Fibroblast of skin of back (primary cell): ENCODE measurements around the gene PCDHGA12. TPM values are rescaled to one million over a fixed set of nuclear protein-coding genes. Genes with fewer than 3 reads are reported as not detected.
"Not testable (repeated sequence)": the region's sequence is repeated elsewhere in the genome, so short reads cannot be mapped to it uniquely, and the experiment has no call there.

Experiments
- DNase-seq: peaks from one replicate; pipeline ENCODE4 v3.0.0-alpha.2; 2013
- polyA plus RNA-seq, 2 experiments: library from polyadenylated mRNA; unstranded; fragments of 120-200 nt; gene quantifications; one replicate each; pipeline ENCODE4 v1.2.1, GENCODE V29; 2013; ENCODE audit not compliant: insufficient read length in 2 of 2

PCDHGA12 gene
- 18.4 TPM for polyA plus RNA-seq (2013, experiment 1 of 2; ENCODE audit: insufficient read length)
- 14.6 TPM for polyA plus RNA-seq (2013, experiment 2 of 2; ENCODE audit: insufficient read length)

DNA sequence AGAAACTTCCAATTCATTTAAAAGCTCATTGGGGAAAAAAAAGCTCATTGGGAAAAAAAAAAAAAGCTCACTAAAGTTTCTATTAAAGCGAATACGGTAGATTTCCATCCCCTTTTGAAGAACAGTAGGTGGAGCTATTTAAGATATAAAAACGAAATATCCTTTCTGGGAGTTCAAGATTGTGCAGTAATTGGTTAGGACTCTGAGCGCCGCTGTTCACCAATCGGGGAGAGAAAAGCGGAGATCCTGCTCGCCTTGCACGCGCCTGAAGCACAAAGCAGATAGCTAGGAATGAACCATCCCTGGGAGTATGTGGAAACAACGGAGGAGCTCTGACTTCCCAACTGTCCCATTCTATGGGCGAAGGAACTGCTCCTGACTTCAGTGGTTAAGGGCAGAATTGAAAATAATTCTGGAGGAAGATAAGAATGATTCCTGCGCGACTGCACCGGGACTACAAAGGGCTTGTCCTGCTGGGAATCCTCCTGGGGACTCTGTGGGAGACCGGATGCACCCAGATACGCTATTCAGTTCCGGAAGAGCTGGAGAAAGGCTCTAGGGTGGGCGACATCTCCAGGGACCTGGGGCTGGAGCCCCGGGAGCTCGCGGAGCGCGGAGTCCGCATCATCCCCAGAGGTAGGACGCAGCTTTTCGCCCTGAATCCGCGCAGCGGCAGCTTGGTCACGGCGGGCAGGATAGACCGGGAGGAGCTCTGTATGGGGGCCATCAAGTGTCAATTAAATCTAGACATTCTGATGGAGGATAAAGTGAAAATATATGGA, at the start of gene PCDHGA12:
PCDHGA12 (plus strand) TSS at position 176 of the 782 bp plus-strand sequence; CDS start at position 429, 253 bp downstream.
- peak; percentile 91 for DNase-seq

GRCh38 chr5:141382469-141383294, 47.6 kb upstream of the PCDHGA12 start, which contains the start of gene PCDHGA7:
PCDHGA7 (plus strand) TSS chr5:141382742; CDS start chr5:141382900, 158 bp downstream.
- peak; percentile 55 for DNase-seq

GRCh38 chr5:141383345-141383744, 47.0 kb upstream of the PCDHGA12 start:
- DNase-seq = no peak

DNA sequence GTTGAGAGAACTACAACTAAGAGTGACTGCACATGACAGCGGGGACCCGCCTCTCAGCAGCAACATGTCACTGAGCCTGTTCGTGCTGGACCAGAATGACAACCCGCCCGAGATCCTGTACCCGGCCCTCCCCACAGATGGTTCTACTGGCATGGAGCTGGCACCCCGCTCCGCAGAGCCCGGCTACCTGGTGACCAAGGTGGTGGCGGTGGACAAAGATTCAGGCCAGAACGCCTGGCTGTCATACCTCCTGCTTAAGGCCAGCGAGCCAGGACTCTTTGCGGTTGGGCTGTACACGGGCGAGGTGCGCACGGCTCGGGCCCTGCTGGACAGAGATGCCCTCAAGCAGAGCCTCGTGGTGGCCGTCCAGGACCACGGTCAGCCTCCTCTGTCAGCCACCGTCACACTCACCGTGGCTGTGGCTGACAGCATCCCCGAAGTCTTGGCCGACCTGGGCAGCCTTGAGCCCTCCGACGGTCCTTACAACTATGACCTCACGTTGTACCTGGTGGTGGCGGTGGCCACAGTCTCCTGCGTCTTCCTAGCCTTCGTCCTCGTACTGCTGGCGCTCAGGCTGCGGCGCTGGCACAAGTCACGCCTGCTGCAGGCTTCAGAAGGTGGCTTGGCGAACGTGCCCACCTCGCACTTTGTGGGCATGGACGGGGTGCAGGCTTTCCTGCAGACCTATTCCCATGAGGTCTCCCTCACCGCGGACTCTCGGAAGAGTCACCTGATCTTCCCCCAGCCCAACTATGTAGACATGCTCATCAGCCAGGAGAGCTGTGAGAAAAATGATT, 45.6 kb upstream of the PCDHGA12 start:
- DNase-seq = no peak

DNA sequence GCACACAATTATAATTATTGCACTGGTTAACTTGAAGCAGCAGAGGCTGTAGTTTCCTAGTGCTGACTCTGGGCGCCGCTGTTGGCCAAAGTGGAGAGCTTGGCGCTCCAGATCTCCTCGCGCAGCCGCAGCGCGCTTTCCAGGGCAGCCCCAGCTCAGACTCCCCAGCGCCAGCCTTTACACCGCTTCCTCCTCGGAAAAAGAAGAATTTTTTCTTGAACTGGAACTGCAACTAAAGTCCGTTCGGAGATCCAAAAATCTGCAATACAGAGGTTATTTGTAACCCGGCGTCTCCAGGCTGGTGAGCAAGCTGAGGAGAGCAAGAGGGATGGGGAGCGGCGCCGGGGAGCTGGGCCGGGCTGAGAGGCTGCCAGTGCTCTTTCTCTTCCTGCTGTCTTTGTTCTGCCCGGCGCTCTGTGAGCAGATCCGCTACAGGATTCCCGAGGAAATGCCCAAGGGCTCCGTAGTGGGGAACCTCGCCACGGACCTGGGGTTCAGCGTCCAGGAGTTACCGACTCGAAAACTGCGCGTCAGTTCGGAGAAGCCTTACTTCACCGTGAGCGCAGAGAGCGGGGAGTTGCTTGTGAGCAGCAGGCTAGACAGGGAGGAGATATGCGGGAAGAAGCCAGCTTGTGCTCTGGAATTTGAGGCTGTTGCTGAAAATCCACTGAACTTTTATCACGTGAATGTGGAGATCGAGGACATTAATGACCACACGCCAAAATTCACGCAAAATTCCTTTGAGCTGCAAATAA, 42.6 kb upstream of the PCDHGA12 start, which contains the start of gene PCDHGB4:
PCDHGB4 (plus strand) TSS at position 142 of the 755 bp plus-strand sequence; CDS start at position 329, 187 bp downstream.
- DNase-seq = peak; percentile 65

DNA sequence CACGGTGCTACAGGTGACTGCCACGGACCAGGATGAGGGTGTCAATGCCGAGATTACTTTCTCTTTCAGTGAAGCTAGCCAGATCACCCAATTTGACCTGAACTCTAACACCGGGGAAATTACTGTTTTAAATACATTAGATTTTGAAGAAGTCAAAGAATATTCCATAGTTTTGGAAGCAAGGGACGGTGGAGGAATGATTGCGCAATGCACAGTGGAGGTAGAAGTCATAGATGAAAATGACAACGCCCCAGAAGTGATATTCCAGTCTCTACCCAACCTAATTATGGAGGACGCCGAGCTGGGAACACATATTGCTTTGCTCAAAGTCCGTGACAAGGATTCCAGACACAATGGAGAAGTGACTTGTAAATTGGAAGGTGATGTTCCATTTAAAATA, 41.6 kb upstream of the PCDHGA12 start:
- DNase-seq = no peak

DNA sequence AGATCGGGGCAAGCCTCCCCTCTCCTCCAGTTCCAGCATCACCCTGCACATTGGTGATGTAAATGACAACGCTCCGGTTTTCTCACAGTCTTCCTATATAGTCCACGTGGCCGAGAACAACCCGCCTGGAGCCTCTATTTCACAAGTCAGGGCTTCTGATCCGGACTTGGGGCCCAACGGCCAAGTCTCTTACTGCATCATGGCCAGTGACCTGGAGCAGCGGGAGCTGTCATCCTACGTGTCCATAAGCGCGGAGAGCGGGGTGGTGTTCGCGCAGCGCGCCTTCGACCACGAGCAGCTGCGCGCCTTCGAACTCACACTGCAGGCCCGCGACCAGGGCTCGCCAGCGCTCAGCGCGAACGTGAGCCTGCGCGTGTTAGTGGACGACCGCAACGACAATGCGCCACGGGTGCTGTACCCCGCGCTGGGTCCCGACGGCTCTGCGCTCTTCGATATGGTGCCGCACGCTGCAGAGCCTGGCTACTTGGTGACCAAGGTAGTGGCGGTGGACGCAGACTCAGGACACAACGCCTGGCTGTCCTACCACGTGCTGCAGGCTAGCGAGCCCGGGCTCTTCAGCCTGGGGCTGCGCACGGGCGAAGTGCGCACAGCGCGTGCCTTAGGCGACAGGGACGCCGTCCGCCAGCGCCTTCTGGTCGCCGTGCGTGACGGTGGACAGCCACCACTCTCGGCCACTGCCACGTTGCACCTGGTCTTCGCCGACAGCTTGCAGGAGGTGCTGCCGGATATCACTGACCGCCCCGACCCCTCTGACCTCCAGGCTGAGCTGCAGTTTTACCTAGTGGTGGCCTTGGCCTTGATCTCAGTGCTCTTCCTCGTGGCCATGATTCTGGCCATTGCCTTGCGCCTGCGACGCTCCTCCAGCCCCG, 40.9 kb upstream of the PCDHGA12 start:
- no peak for DNase-seq

- DNase-seq = peak; percentile 35
Measured at GRCh38 chr5:141392429-141393198, 37.7 kb upstream of the PCDHGA12 start, which contains the start of gene PCDHGA8. PCDHGA8 (plus strand) TSS chr5:141392633; CDS start chr5:141392814, 181 bp downstream.

- DNase-seq = no peak
Measured at GRCh38 chr5:141393267-141393666, 37.0 kb upstream of the PCDHGA12 start.

DNA sequence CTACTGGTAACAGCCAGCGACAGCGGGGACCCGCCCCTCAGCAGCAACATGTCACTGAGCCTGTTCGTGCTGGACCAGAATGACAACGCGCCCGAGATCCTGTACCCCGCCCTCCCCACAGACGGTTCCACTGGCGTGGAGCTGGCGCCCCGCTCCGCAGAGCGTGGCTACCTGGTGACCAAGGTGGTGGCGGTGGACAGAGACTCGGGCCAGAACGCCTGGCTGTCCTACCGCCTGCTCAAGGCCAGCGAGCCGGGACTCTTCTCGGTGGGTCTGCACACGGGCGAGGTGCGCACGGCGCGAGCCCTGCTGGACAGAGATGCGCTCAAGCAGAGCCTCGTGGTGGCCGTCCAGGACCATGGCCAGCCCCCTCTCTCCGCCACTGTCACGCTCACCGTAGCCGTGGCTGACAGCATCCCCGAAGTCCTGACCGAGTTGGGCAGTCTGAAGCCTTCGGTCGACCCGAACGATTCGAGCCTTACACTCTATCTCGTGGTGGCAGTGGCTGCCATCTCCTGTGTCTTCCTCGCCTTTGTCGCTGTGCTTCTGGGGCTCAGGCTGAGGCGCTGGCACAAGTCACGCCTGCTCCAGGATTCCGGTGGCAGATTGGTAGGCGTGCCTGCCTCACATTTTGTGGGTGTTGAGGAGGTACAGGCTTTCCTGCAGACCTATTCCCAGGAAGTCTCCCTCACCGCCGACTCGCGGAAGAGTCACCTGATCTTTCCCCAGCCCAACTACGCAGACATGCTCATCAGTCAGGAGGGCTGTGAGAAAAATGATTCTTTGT, 35.7 kb upstream of the PCDHGA12 start:
- DNase-seq = not testable (repeated sequence)

DNA sequence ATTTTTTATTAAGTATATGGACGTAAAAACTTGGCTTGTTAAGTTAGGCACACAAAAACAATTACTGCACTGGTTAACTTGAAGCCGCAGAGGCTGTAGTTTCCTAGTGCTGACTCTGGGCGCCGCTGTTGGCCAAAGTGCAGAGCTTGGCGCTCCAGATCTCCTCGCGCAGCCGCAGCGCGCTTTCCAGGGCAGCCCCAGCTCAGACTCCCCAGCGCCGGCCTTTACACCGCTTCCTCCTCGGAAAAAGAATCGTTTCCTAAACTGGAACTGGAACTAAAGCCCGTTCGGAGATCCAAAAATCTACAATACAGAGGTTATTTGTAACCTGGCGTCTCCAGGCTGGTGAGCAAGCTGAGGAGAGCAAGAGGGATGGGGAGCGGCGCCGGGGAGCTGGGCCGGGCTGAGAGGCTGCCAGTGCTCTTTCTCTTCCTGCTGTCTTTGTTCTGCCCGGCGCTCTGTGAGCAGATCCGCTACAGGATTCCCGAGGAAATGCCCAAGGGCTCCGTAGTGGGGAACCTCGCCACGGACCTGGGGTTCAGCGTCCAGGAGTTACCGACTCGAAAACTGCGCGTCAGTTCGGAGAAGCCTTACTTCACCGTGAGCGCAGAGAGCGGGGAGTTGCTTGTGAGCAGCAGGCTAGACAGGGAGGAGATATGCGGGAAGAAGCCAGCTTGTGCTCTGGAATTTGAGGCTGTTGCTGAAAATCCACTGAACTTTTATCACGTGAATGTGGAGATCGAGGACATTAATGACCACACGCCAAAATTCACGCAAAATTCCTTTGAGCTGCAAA, 32.4 kb upstream of the PCDHGA12 start, which contains the start of gene PCDHGB5:
PCDHGB5 (plus strand) TSS at position 192 of the 796 bp plus-strand sequence; CDS start at position 373, 181 bp downstream.
- DNase-seq = peak; percentile 68

DNA sequence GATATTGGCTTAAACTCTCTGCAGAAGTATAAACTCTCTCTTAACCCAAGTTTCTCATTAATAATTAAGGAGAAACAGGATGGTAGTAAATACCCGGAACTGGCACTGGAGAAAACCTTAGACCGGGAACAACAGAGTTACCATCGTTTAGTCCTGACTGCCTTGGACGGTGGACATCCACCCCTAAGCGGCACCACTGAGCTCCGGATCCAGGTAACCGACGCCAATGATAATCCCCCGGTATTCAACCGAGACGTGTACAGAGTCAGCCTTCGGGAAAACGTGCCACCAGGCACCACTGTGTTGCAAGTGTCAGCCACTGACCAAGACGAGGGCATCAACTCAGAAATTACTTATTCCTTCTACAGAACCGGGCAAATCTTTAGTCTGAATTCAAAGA, 31.7 kb upstream of the PCDHGA12 start:
- no peak for DNase-seq

- no peak for DNase-seq
Measured at GRCh38 chr5:141399555-141400258, 30.6 kb upstream of the PCDHGA12 start.

DNA sequence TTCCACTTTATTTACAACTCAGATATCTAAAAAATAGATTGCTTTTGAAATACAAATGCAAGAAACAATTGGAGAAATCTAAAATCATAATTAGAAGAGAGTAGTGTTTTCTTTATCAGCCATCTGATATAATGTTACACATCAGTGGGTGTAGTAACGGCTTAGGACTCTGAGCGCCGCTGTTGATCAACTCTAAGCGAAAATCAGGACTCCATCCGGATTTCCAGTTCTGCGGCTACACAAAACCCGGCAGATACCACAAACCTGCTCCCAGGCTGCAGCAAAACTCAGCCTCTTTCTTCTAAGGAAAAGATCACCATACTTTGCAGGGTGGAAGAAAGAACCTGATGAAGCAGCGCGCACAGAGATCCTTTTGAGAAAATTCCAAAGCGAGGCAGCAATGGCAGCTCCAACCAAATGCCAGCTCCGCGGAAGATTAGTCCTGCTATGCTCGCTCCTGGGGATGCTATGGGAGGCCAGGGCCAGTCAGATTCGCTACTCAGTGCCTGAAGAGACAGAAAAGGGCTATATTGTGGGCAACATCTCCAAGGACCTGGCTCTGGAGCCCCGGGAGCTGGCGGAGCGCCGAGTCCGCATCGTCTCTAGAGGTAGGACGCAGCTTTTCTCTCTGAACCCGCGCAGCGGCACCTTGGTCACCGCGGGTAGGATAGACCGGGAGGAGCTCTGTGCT, 27.6 kb upstream of the PCDHGA12 start, which contains the start of gene PCDHGA9:
PCDHGA9 (plus strand) TSS at position 226 of the 691 bp plus-strand sequence; CDS start at position 401, 175 bp downstream.
- DNase-seq = peak; percentile 48

DNA sequence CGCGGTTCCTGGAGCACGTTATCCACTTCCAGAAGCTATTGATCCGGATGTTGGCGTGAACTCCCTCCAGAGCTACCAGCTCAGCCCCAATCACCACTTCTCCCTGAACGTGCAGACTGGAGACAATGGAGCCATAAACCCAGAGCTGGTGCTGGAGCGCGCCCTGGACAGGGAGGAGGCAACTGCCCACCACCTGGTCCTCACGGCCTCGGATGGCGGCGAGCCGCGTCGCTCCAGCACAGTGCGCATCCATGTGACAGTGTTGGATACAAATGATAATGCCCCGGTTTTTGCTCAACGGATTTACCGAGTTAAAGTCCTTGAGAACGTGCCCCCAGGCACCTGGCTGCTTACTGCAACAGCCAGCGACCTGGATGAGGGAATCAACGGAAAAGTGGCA, 26.9 kb upstream of the PCDHGA12 start:
- DNase-seq = no peak
